Type B pancreatic cell (in vitro differentiated cells): Measurements from ENCODE around the gene MESP1. TPM values are rescaled to one million over a fixed set of nuclear protein-coding genes. Genes with fewer than 3 reads are reported as not detected.

Experiments
- DNase-seq: peaks from one replicate; pipeline ENCODE4 v3.0.0; 2021; ENCODE audit warnings: mixed read lengths; ENCODE audit not compliant: unreplicated experiment; ENCODE audit errors: extremely low spot score
- H3K27ac Mint-ChIP-seq: 2 replicates; pipeline ENCODE4 v1.8.0; 2021; ENCODE audit warnings: mild to moderate bottlenecking, mixed read lengths
- H3K27me3 Mint-ChIP-seq: 2 replicates; pipeline ENCODE4 v1.8.0; 2021; ENCODE audit warnings: mixed read lengths
- H3K36me3 Mint-ChIP-seq: 2 replicates; pipeline ENCODE4 v1.8.0; 2021; ENCODE audit warnings: mixed read lengths
- H3K4me1 Mint-ChIP-seq: one replicate; pipeline ENCODE4 v1.8.0; 2021; ENCODE audit warnings: mixed read lengths; ENCODE audit not compliant: unreplicated experiment
- H3K4me3 Mint-ChIP-seq: 2 replicates; pipeline ENCODE4 v1.8.0; 2021; ENCODE audit warnings: mild to moderate bottlenecking, mixed read lengths
- H3K9me3 Mint-ChIP-seq: 2 replicates; pipeline ENCODE4 v1.8.0; 2021; ENCODE audit warnings: mixed read lengths
- long read RNA-seq: library from polyadenylated mRNA; unstranded; transcript quantifications from one replicate; pipeline ENCODE4 v2.0.0, GENCODE V29; 2020
- total RNA-seq: library from RNA; stranded (reverse); gene quantifications from 2 replicates; pipeline ENCODE4 v1.2.1, GENCODE V29; 2021; ENCODE audit warnings: low replicate concordance
- TF ChIP-seq, protein P1 (sequence below): fragments of 200-600 bp; sonication (generic); conservative IDR thresholded peaks from 2 replicates; pipeline ENCODE4 v1.5.0; 2021; ENCODE audit warnings: antibody characterized with exemption, mild to moderate bottlenecking

The MESP1 gene, protein sequence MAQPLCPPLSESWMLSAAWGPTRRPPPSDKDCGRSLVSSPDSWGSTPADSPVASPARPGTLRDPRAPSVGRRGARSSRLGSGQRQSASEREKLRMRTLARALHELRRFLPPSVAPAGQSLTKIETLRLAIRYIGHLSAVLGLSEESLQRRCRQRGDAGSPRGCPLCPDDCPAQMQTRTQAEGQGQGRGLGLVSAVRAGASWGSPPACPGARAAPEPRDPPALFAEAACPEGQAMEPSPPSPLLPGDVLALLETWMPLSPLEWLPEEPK
- total RNA-seq, result 2.1 and 2.2 TPM in 2 replicates
- long read RNA-seq, result 0 reads

DNA sequence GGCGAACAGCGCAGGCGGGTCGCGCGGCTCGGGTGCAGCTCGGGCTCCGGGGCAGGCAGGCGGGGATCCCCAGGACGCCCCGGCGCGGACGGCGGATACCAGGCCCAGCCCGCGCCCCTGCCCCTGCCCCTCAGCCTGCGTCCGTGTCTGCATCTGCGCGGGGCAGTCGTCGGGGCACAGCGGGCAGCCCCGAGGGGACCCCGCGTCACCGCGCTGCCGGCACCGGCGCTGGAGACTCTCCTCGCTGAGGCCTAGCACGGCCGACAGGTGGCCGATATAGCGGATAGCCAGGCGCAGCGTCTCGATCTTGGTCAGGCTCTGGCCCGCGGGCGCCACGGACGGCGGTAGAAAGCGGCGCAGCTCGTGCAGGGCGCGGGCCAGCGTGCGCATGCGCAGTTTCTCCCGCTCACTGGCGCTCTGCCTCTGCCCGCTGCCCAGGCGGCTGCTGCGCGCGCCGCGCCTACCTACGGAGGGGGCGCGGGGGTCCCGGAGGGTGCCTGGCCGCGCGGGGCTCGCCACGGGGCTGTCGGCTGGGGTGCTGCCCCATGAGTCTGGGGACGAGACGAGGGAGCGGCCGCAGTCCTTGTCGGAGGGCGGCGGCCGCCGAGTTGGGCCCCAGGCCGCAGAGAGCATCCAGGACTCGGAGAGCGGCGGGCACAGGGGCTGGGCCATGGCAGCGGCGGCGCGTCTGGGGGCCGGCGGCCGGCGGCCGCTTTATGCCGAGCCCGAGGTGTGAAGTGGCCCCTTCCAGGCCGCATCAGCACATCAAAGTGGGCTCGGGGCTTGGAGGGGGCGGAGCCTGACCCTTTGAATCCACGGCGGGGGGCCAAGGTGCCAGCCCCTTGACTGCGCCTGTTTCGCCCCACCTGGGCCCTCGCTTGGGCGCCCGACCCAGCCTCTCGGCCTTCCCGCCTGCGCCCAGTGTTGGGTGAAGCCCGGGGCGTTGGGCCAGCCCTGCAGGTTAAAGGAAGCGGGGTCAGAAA, at the start of gene MESP1:
MESP1 (minus strand) TSS at position 690 of the 983 bp plus-strand sequence; CDS start at position 672, 18 bp downstream.
- Mint-ChIP-seq H3K27ac (peak within 1 kb of the TSS; percentile 92), H3K9me3 (no peaks in the 10 kb centered on the region), H3K27me3 (peaks cover 7% of the 10 kb centered on the region), H3K4me1 (peaks cover 4% of the 10 kb centered on the region), H3K4me3 (peak within 1 kb of the TSS; percentile 79), H3K36me3 (no peaks in the 10 kb centered on the region)
- peak; percentile 96 for DNase-seq
- TF ChIP-seq, protein P1, sequence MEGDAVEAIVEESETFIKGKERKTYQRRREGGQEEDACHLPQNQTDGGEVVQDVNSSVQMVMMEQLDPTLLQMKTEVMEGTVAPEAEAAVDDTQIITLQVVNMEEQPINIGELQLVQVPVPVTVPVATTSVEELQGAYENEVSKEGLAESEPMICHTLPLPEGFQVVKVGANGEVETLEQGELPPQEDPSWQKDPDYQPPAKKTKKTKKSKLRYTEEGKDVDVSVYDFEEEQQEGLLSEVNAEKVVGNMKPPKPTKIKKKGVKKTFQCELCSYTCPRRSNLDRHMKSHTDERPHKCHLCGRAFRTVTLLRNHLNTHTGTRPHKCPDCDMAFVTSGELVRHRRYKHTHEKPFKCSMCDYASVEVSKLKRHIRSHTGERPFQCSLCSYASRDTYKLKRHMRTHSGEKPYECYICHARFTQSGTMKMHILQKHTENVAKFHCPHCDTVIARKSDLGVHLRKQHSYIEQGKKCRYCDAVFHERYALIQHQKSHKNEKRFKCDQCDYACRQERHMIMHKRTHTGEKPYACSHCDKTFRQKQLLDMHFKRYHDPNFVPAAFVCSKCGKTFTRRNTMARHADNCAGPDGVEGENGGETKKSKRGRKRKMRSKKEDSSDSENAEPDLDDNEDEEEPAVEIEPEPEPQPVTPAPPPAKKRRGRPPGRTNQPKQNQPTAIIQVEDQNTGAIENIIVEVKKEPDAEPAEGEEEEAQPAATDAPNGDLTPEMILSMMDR, result peak; percentile 84

DNA sequence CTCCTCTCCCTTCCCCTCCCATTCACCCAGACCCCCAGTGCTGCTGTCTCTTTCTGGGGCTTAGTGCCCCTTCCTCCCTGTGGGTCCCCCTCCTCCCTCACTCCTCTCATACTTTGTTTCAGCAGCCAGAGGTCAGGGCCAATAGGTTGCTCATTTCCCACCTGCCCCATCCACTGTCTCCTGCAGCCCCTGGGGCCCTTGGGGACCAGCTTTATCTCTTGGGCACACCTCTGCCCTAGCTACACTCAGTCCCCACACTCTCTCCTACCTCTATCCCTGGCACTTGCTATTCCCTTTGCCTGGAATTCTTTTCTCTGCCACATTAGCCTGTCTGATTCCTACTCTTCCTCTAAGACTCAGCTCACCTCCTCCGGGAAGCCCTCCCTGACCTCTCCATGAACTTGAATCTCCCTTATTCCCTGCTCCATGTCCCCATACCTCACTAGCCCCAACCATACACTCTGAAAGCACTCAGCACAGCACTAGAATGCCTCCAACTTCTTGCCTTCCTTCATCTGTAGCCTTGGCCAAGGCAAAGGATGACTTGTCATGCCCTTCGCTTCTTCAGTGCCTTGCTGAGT, 49.0 kb upstream of the MESP1 start:
- no peak overlapping the region for H3K27ac Mint-ChIP-seq
- H3K9me3 Mint-ChIP-seq, result no peaks in the 10 kb centered on the region

DNA sequence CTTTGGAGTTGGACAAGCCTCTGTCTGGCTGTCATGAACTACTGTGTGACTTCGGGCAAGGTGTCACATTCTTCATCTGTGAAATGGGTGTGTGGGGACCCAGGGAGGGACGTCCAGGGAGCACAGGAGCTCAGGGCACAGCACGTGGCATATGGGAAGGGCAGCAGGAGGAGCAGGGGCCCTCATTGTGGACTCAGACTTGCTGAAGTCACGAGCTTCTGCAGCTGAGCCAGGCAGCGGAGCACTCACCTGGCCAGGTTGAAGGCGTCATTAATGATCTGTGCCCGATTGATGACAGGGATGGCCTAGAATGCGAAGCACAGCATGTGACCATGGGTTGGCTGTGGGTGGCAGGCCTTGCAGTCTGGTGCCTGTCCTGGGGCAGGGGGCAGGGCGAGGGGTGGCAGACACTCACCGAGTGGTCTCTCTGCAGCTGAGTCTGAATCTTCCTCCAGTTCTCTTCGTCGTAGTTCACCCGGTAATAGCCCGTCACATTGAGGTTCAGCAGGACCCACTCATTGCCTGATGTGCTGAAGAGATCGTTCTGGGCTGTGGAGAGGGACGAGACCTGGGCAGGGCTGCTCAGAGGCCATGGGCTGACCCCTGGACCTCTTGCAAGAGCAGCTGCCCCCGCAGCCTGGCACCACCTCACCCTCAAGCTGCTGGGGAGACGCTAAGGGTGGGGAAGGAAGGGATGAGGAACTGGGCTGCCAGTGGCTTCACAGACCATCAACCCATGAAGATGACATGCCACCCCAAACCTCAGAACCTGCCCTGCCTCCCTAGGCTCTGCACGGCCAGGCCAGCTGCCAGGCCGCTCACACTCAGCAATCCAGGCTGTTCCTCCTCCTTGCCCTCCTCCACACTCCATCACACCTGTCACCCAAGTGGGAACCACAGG, 48.2 kb upstream of the MESP1 start:
- TF ChIP-seq, protein P1, result no peak
- Mint-ChIP-seq H3K27me3 (peaks cover 6% of the 10 kb centered on the region), H3K9me3 (no peaks in the 10 kb centered on the region), H3K4me1 (peaks cover 12% of the 10 kb centered on the region), H3K4me3 (no peak overlapping the region), H3K36me3 (no peaks in the 10 kb centered on the region), H3K27ac (no peak overlapping the region)
- no peak for DNase-seq

More for the DNA sequence above, 49.0 kb upstream of the MESP1 start:
- DNase-seq, result no peak
- TF ChIP-seq, protein P1, result no peak
- Mint-ChIP-seq H3K4me3 (no peak overlapping the region), H3K27me3 (peaks cover 5% of the 10 kb centered on the region), H3K4me1 (peaks cover 12% of the 10 kb centered on the region), H3K36me3 (no peaks in the 10 kb centered on the region)

DNA sequence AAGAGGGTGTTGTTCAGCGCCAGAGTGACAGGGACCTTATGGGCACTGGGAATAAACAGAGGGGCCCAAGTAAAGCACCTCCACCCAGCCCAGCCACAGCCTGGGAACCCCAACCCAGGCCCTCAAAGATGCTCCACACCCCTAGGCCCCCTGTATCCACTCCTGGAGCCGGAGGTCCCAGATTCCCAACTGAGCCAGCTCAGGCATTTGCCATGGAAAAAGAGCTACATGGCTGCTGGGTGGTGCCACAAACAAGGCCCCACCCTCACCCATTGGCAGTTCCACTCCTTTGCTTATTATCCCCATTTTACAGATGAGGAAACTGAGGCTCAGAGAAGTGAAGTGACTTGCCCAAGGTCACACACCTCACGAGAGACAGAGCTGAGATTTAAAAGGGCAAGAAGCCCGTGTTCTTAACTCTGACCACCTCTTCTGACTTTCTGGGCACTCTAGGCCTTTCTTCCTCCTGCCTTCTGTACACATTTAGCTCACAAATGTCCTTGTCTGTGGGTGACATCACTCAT, 46.7 kb upstream of the MESP1 start:
- no peak for DNase-seq
- Mint-ChIP-seq H3K36me3 (no peaks in the 10 kb centered on the region), H3K27ac (no peak overlapping the region), H3K27me3 (peaks cover 6% of the 10 kb centered on the region), H3K4me1 (peaks cover 12% of the 10 kb centered on the region), H3K4me3 (no peak overlapping the region), H3K9me3 (no peaks in the 10 kb centered on the region)
- TF ChIP-seq, protein P1, result no peak
